ENCODE data around the gene SLC25A17. TPM values are rescaled to one million over a fixed set of nuclear protein-coding genes. Genes with fewer than 3 reads are reported as not detected.
"Not testable (repeated sequence)": the region's sequence is repeated elsewhere in the genome, so short reads cannot be mapped to it uniquely, and the experiment has no call there.

The SLC25A17 gene
- total and polyA plus RNA-seq, 12 donors: 2.5 to 8.6 (median 4.0) TPM

DNA sequence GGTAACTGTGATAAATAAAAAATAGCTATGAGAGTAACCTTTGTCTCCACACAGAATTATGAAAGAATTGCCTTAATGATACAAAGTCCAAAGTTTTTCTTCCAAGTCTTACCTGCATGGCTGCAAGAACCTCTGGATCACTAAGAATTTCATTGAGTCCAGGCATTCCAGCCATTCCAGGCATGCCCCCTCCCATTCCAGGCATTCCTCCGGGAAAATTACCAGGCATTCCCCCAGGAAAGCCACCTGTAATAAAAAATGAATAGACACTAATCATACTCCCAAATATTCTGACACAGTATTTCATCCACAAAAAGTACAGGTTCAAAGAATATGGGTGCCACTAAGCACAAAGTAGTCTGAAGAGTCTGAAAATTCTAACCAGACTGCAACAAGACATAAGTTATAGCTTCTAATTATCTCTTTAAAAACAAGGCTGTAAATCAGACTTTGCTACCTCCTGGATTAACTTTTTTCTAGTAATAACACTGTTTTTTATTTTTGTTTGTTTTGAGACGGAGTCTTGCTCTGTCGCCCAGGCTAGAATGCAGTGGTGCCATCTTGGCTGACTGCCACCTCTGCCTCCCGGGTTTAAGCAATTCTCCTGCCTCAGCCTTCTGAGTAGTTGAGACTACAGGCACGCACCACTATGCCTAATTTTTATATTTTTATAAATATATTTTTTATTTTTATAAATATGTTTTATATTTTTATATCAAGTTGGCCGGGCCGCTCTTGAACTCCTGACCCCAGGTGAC is 8.0 kb upstream of the SLC25A17 start:
- intact Hi-C loops (cut with DNase I): no loop called here
- no peak overlapping the region for H3K4me3 ChIP-seq
- no peak for ATAC-seq
- no peaks in the 10 kb centered on the region for H3K27me3 ChIP-seq
- no peak for DNase-seq
- no peaks in the 10 kb centered on the region for H3K9me3 ChIP-seq
- TF ChIP-seq, protein P1, sequence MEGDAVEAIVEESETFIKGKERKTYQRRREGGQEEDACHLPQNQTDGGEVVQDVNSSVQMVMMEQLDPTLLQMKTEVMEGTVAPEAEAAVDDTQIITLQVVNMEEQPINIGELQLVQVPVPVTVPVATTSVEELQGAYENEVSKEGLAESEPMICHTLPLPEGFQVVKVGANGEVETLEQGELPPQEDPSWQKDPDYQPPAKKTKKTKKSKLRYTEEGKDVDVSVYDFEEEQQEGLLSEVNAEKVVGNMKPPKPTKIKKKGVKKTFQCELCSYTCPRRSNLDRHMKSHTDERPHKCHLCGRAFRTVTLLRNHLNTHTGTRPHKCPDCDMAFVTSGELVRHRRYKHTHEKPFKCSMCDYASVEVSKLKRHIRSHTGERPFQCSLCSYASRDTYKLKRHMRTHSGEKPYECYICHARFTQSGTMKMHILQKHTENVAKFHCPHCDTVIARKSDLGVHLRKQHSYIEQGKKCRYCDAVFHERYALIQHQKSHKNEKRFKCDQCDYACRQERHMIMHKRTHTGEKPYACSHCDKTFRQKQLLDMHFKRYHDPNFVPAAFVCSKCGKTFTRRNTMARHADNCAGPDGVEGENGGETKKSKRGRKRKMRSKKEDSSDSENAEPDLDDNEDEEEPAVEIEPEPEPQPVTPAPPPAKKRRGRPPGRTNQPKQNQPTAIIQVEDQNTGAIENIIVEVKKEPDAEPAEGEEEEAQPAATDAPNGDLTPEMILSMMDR (IDR thresholded peaks at IDR 0.05): no peak
- no peaks in the 10 kb centered on the region for H3K4me1 ChIP-seq
- H3K36me3 ChIP-seq: peaks cover 0 to 99% (median 59%) of the 10 kb centered on the region in 9 donors
- H3K27ac ChIP-seq: no peak overlapping the region
- WGBS, 2 donors: 71 to 84% methylated on average over 7 of the region's 7 CpGs

DNA sequence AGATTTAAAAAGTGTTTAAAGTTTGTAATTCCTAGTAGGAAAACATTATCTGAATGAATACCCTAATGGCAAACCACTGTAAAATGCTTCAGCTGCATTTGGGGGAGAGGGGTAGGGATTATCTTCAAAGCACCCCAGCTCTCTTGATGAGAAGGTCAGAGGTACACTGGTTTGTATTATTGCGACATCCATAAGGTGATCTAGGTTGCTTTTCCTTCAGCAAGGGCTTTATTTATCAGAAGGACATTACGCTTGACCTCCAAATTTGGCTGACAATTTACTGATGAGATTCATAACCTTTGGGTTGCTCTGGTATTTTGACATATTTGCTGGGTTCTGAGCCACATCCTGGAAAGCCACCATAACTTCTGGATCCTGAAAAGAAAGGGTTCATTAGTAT is 7.1 kb upstream of the SLC25A17 start:
- DNase-seq; intact Hi-C loops (cut with DNase I); H3K27me3 ChIP-seq; H3K4me1 ChIP-seq; ATAC-seq; H3K4me3 ChIP-seq; H3K27ac ChIP-seq; H3K9me3 ChIP-seq: not testable (repeated sequence)
- WGBS, 2 donors: 86 to 96% methylated on average over 2 of the region's 2 CpGs
- H3K36me3 ChIP-seq: peaks cover 0 to 91% (median 51%) of the 10 kb centered on the region in 9 donors

DNA sequence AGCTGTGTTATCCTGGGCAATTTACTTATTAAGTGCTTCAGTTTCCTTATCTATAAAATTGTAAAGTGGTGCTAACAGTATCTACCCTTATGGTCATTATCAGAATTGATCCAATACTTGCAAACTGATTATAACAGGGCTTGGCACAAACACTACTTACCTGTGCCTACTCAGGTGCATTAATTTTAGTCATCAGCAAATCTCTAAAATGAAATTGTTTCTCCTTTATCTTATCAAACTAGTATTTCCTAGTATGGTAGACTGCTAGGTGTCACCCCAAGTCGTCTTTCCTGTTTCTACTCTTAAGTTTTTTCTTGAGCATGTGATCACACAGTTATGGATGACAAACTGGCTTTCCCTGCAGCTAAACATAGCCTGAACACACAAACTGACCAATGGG is 4.3 kb upstream of the SLC25A17 start:
- H3K36me3 ChIP-seq: peaks cover 0 to 63% (median 31%) of the 10 kb centered on the region in 9 donors
- intact Hi-C loops (cut with DNase I): no loop called here
- no peaks in the 10 kb centered on the region for H3K27me3 ChIP-seq
- DNase-seq: no peak
- no peak overlapping the region for H3K4me3 ChIP-seq
- TF ChIP-seq, protein P1 (IDR thresholded peaks at IDR 0.05): no peak
- 64 to 66% methylated on average over 1 of the region's 1 CpG for WGBS, 2 donors
- H3K27ac ChIP-seq: no peak overlapping the region
- H3K4me1 ChIP-seq: peaks cover 0 to 12% (median 10%) of the 10 kb centered on the region in 9 donors
- H3K9me3 ChIP-seq: no peaks in the 10 kb centered on the region
- ATAC-seq: no peak

DNA sequence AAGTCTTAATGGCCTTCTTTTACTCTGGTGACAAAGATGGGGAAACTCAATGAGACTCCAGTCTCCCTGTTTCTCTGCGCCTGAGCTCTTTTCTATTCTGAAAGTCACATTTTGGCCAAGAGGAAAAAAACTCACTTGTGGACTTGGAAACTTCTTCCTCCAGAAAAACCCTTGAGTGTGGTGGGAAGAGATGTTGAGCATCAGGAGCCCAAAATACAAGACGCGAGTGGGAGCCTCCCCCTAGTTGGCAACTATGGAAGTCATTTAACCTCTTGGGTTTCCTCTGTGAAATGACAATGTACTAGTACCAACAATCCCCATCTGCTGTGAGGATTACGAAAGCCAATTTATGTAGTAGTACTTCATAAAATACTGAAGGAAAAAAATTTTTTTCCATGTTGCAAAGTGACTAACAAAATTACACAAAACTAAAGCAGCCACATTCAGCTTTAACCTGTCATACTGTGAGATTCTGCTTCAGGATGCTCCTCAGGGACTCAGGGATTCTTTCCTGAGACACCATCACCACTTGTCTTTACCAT is 524 bp upstream of the SLC25A17 start:
- Histone ChIP-seq H3K4me3 (peak overlapping the region; percentile 75 to 99 (median 90)), H3K36me3 (peaks cover 0 to 34% (median 10%) of the 10 kb centered on the region in 9 donors), H3K27me3 (no peaks in the 10 kb centered on the region), H3K4me1 (peaks cover 3 to 34% (median 27%) of the 10 kb centered on the region in 9 donors), H3K9me3 (no peaks in the 10 kb centered on the region), H3K27ac (peak overlapping the region in 9 of 10 donors; percentile 38 to 89 (median 72))
- intact Hi-C loops (cut with DNase I): loop anchor here in 1 of 10 donors (5.0 kb wide), 2 partner anchors 38 to 152 kb away; partner anchors contain the start of genes ST13 and XPNPEP3
- TF ChIP-seq, protein P1 (IDR thresholded peaks at IDR 0.05): no peak
- WGBS, 2 donors: 5 to 7% methylated on average over 4 of the region's 4 CpGs
- DNase-seq (no peak), ATAC-seq (peak in 1 of 8 donors; percentile 4)
